ENCODE measurements around the gene CDH3.

GRCh38 chr16:68617734-68618133 lies 27.4 kb upstream of the CDH3 start:
- TF ChIP-seq EP300 (IDR thresholded peaks at IDR 0.05), result no peak
- TF ChIP-seq, protein P1, sequence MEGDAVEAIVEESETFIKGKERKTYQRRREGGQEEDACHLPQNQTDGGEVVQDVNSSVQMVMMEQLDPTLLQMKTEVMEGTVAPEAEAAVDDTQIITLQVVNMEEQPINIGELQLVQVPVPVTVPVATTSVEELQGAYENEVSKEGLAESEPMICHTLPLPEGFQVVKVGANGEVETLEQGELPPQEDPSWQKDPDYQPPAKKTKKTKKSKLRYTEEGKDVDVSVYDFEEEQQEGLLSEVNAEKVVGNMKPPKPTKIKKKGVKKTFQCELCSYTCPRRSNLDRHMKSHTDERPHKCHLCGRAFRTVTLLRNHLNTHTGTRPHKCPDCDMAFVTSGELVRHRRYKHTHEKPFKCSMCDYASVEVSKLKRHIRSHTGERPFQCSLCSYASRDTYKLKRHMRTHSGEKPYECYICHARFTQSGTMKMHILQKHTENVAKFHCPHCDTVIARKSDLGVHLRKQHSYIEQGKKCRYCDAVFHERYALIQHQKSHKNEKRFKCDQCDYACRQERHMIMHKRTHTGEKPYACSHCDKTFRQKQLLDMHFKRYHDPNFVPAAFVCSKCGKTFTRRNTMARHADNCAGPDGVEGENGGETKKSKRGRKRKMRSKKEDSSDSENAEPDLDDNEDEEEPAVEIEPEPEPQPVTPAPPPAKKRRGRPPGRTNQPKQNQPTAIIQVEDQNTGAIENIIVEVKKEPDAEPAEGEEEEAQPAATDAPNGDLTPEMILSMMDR (IDR thresholded peaks at IDR 0.05), result no peak
